WTC11 (cell line): ENCODE measurements around the gene ERF. TPM values are rescaled to one million over a fixed set of nuclear protein-coding genes. Genes with fewer than 3 reads are reported as not detected.
A peak's percentile ranks its signal among the peaks of the same experiment; 100 is the strongest.

Experiments
- ATAC-seq: fragments of 200-7000 bp; cut with Tn5 transposase; 2 replicates; pipeline ENCODE4 v1.10.0; 2021; ENCODE audit warnings: mild to moderate bottlenecking, moderate library complexity
- CTCF ChIA-PET: fragments of 300-600 bp; sonication (Branson Sonifier 250); formaldehyde crosslinking; loops from one replicate; lab custom pipeline; 2021; ENCODE audit warnings: antibody characterized with exemption; lab: Charles Lee
- POLR2A ChIA-PET: fragments of 350-600 bp; sonication (Branson Sonifier 250); formaldehyde crosslinking; loops from one replicate; lab custom pipeline; 2021; ENCODE audit warnings: antibody characterized with exemption; lab: Charles Lee
- DNase-seq: peaks from one replicate; pipeline ENCODE4 v3.0.0; 2021; ENCODE audit warnings: low spot score
- H3K27ac Mint-ChIP-seq: 2 replicates; pipeline ENCODE4 v1.8.0; 2021; ENCODE audit warnings: mixed read lengths
- H3K27me3 Mint-ChIP-seq: 2 replicates; pipeline ENCODE4 v1.8.0; 2021; ENCODE audit warnings: low read depth, mild to moderate bottlenecking, moderate library complexity, mixed read lengths
- H3K36me3 Mint-ChIP-seq: 2 replicates; pipeline ENCODE4 v1.8.0; 2021; ENCODE audit warnings: mixed read lengths
- H3K4me1 Mint-ChIP-seq: 2 replicates; pipeline ENCODE4 v1.8.0; 2022; ENCODE audit warnings: mixed read lengths
- H3K4me3 Mint-ChIP-seq: 2 replicates; pipeline ENCODE4 v1.8.0; 2021; ENCODE audit warnings: mild to moderate bottlenecking, moderate library complexity, mixed read lengths
- H3K9me3 Mint-ChIP-seq: 2 replicates; pipeline ENCODE4 v1.8.0; 2021; ENCODE audit warnings: mixed read lengths
- CREB1 ChIP-seq: sonication (generic); formaldehyde crosslinking; IDR thresholded peaks from 2 replicates; pipeline ENCODE4 v1.8.0; 2023; ENCODE audit warnings: mild to moderate bottlenecking, missing genetic modification reagents
- ETV6 ChIP-seq: sonication (generic); formaldehyde crosslinking; IDR thresholded peaks from 2 replicates; pipeline ENCODE4 v1.8.1; 2022; ENCODE audit warnings: mild to moderate bottlenecking, missing genetic modification reagents
- GABPB1 ChIP-seq: sonication (generic); formaldehyde crosslinking; IDR thresholded peaks from 2 replicates; pipeline ENCODE4 v1.8.1; 2023; ENCODE audit warnings: mild to moderate bottlenecking, missing genetic modification reagents
- IRF2 ChIP-seq: sonication (generic); formaldehyde crosslinking; IDR thresholded peaks from 2 replicates; pipeline ENCODE4 v1.8.0; 2022; ENCODE audit warnings: low read depth, missing genetic modification reagents, borderline replicate concordance
- NR1H2 ChIP-seq: sonication (generic); formaldehyde crosslinking; IDR thresholded peaks from 2 replicates; pipeline ENCODE4 v1.9.0; 2021; ENCODE audit warnings: mild to moderate bottlenecking, moderate library complexity, missing genetic modification reagents
- SP1 ChIP-seq: sonication (generic); formaldehyde crosslinking; conservative IDR thresholded peaks from 2 replicates; pipeline ENCODE4 v1.8.1; 2022; ENCODE audit warnings: missing genetic modification reagents
- ZNF396 ChIP-seq: fragments of 250-450 bp; sonication (Bioruptor Pico); IDR thresholded peaks from 2 replicates; pipeline ENCODE4 v1.8.0; 2021; ENCODE audit warnings: mild to moderate bottlenecking, moderate library complexity, borderline replicate concordance
- ZNF416 ChIP-seq: fragments of 250-450 bp; sonication (Bioruptor Pico); IDR thresholded peaks from 2 replicates; pipeline ENCODE4 v1.9.0; 2021; ENCODE audit warnings: mild to moderate bottlenecking, inconsistent platforms
- ZNF423 ChIP-seq: fragments of 250-450 bp; sonication (Bioruptor Pico); IDR thresholded peaks from 2 replicates; pipeline ENCODE4 v2.1.2; 2022; ENCODE audit warnings: mild to moderate bottlenecking, moderate library complexity
- ZNF671 ChIP-seq: fragments of 250-450 bp; sonication (Bioruptor Pico); IDR thresholded peaks from 2 replicates; pipeline ENCODE4 v1.8.0; 2021; ENCODE audit warnings: mild to moderate bottlenecking
- total RNA-seq: library from RNA; stranded (reverse); gene quantifications from 3 replicates; pipeline ENCODE4 v1.2.3, GENCODE V29; 2021
- TF ChIP-seq, protein P1 (sequence below): sonication (generic); formaldehyde crosslinking; IDR thresholded peaks from 2 replicates; pipeline ENCODE4 v1.8.1; 2023; ENCODE audit warnings: mild to moderate bottlenecking, missing genetic modification reagents
- TF ChIP-seq, protein P2 (sequence below): sonication (generic); formaldehyde crosslinking; IDR thresholded peaks from 2 replicates; pipeline ENCODE4 v1.8.1; 2022; ENCODE audit warnings: missing genetic modification reagents, borderline replicate concordance
- TF ChIP-seq, protein P3 (sequence below): sonication (generic); formaldehyde crosslinking; IDR thresholded peaks from 2 replicates; pipeline ENCODE4 v1.8.0; 2023; ENCODE audit warnings: missing genetic modification reagents, mild to moderate bottlenecking, borderline replicate concordance
- TF ChIP-seq, protein P4 (sequence below): fragments of 250-450 bp; sonication (Bioruptor Pico); IDR thresholded peaks from 2 replicates; pipeline ENCODE4 v2.1.2; 2022; ENCODE audit warnings: mild to moderate bottlenecking, moderate library complexity
- TF ChIP-seq, protein P5 (sequence below): sonication (generic); formaldehyde crosslinking; IDR thresholded peaks from 2 replicates; pipeline ENCODE4 v1.8.0; 2022; ENCODE audit warnings: missing genetic modification reagents
- TF ChIP-seq, protein P6 (sequence below): sonication (generic); formaldehyde crosslinking; IDR thresholded peaks from 2 replicates; pipeline ENCODE4 v1.8.0; 2023; ENCODE audit warnings: mild to moderate bottlenecking, missing genetic modification reagents
- TF ChIP-seq, protein P7 (sequence below): fragments of 250-450 bp; sonication (Bioruptor Pico); IDR thresholded peaks from 2 replicates; pipeline ENCODE4 v1.8.0; 2021; ENCODE audit warnings: mild to moderate bottlenecking

ERF gene
- total RNA-seq, 1 experiment from 2014 or later, result 65.9 TPM

DNA sequence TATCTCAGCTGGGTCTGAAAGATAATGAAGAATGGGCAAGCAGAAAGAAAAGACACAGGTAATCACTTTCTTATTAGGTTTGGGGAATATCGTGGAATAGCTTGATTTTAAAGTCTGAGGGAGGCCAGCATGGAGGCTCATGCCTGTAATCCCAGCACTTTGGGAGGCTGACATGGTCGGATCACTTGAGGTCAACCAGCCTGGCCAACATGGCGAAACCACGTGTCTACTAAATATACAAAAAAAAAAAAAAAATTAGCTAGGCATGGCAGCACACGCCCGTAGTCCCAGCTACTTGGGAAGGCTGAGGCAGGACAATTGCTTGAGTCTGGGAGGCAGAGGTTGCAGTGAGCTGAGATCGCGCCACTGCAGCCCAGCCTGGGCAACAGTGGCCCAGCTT lies 48.9 kb upstream of the ERF start:
- TF ChIP-seq CREB1, result no peak
- TF ChIP-seq IRF2 (CRISPR knock-in tag), result no peak
- TF ChIP-seq, protein P1, sequence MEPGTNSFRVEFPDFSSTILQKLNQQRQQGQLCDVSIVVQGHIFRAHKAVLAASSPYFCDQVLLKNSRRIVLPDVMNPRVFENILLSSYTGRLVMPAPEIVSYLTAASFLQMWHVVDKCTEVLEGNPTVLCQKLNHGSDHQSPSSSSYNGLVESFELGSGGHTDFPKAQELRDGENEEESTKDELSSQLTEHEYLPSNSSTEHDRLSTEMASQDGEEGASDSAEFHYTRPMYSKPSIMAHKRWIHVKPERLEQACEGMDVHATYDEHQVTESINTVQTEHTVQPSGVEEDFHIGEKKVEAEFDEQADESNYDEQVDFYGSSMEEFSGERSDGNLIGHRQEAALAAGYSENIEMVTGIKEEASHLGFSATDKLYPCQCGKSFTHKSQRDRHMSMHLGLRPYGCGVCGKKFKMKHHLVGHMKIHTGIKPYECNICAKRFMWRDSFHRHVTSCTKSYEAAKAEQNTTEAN (CRISPR knock-in tag), result no peak
- TF ChIP-seq ZNF423 (CRISPR knock-in tag), result no peak
- TF ChIP-seq, protein P2, sequence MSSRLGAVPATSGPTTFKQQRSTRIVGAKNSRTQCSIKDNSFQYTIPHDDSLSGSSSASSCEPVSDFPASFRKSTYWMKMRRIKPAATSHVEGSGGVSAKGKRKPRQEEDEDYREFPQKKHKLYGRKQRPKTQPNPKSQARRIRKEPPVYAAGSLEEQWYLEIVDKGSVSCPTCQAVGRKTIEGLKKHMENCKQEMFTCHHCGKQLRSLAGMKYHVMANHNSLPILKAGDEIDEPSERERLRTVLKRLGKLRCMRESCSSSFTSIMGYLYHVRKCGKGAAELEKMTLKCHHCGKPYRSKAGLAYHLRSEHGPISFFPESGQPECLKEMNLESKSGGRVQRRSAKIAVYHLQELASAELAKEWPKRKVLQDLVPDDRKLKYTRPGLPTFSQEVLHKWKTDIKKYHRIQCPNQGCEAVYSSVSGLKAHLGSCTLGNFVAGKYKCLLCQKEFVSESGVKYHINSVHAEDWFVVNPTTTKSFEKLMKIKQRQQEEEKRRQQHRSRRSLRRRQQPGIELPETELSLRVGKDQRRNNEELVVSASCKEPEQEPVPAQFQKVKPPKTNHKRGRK, result no peak
- TF ChIP-seq, all 79 proteins: peak for 0
- CTCF ChIA-PET, result interaction anchor here (0.7 to 1.1 kb wide), 4 partner anchors 9 to 66 kb away, joined by 3 to 5 read pairs (median 4); no protein-coding TSS in a partner anchor
- H3K27me3 Mint-ChIP-seq, result no peaks in the 10 kb centered on the region; the same call in none of the 2 replicates
- H3K36me3 Mint-ChIP-seq, result peaks cover 9% of the 10 kb centered on the region
- peaks cover 27% of the 10 kb centered on the region for H3K4me1 Mint-ChIP-seq
- peak overlapping the region; percentile 21; the same call in 1 of the 2 replicates for H3K27ac Mint-ChIP-seq
- POLR2A ChIA-PET, result interaction anchor here (1.3 kb wide), 1 partner anchor 67 kb away, joined by 7 read pairs; no protein-coding TSS in a partner anchor
- H3K4me3 Mint-ChIP-seq, result no peak overlapping the region
- ATAC-seq, result no peak
- no peaks in the 10 kb centered on the region for H3K9me3 Mint-ChIP-seq
- no peak for DNase-seq

DNA sequence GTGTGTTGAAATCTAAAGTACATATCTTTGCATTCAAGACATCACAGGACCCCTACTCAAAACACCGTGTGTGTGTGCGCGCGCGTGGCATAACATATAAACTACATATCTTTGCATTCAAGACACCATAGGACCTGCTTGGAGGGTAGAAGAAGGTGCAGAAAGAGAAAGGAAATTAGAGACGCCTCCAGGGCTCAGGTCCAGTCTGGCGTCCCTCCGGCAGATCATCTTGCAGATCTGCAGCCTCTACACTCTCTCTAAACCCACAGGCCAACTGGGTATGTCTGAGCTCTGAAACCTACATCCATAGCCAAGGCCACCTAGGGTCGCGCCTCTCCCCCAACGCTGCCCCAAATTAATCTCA lies 48.2 kb upstream of the ERF start:
- H3K4me1 Mint-ChIP-seq, result peaks cover 27% of the 10 kb centered on the region
- ATAC-seq, result no peak
- ChIA-PET CTCF (interaction anchor here (0.5 to 1.7 kb wide), 2 partner anchors 23 to 38 kb away, joined by 4 to 9 read pairs; no protein-coding TSS in a partner anchor), POLR2A (interaction anchor here (0.8 to 1.2 kb wide), 2 partner anchors 10 to 94 kb away, joined by 3 read pairs; partner anchors contain the start of gene TMEM145)
- no peaks in the 10 kb centered on the region; the same call in none of the 2 replicates for H3K27me3 Mint-ChIP-seq
- H3K36me3 Mint-ChIP-seq, result peaks cover 9% of the 10 kb centered on the region
- peak overlapping the region; percentile 88 for H3K4me3 Mint-ChIP-seq
- no peaks in the 10 kb centered on the region for H3K9me3 Mint-ChIP-seq
- no peak for DNase-seq
- peak overlapping the region; percentile 39; the same call in 1 of the 2 replicates for H3K27ac Mint-ChIP-seq
- TF ChIP-seq, protein P3, sequence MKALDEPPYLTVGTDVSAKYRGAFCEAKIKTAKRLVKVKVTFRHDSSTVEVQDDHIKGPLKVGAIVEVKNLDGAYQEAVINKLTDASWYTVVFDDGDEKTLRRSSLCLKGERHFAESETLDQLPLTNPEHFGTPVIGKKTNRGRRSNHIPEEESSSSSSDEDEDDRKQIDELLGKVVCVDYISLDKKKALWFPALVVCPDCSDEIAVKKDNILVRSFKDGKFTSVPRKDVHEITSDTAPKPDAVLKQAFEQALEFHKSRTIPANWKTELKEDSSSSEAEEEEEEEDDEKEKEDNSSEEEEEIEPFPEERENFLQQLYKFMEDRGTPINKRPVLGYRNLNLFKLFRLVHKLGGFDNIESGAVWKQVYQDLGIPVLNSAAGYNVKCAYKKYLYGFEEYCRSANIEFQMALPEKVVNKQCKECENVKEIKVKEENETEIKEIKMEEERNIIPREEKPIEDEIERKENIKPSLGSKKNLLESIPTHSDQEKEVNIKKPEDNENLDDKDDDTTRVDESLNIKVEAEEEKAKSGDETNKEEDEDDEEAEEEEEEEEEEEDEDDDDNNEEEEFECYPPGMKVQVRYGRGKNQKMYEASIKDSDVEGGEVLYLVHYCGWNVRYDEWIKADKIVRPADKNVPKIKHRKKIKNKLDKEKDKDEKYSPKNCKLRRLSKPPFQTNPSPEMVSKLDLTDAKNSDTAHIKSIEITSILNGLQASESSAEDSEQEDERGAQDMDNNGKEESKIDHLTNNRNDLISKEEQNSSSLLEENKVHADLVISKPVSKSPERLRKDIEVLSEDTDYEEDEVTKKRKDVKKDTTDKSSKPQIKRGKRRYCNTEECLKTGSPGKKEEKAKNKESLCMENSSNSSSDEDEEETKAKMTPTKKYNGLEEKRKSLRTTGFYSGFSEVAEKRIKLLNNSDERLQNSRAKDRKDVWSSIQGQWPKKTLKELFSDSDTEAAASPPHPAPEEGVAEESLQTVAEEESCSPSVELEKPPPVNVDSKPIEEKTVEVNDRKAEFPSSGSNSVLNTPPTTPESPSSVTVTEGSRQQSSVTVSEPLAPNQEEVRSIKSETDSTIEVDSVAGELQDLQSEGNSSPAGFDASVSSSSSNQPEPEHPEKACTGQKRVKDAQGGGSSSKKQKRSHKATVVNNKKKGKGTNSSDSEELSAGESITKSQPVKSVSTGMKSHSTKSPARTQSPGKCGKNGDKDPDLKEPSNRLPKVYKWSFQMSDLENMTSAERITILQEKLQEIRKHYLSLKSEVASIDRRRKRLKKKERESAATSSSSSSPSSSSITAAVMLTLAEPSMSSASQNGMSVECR, result no peak
- no peak for TF ChIP-seq CREB1
- TF ChIP-seq, protein P4, sequence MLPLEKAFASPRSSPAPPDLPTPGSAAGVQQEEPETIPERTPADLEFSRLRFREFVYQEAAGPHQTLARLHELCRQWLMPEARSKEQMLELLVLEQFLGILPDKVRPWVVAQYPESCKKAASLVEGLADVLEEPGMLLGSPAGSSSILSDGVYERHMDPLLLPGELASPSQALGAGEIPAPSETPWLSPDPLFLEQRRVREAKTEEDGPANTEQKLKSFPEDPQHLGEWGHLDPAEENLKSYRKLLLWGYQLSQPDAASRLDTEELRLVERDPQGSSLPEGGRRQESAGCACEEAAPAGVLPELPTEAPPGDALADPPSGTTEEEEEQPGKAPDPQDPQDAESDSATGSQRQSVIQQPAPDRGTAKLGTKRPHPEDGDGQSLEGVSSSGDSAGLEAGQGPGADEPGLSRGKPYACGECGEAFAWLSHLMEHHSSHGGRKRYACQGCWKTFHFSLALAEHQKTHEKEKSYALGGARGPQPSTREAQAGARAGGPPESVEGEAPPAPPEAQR, result no peak
- TF ChIP-seq ZNF396 (CRISPR knock-in tag), result no peak
- TF ChIP-seq, protein P5, sequence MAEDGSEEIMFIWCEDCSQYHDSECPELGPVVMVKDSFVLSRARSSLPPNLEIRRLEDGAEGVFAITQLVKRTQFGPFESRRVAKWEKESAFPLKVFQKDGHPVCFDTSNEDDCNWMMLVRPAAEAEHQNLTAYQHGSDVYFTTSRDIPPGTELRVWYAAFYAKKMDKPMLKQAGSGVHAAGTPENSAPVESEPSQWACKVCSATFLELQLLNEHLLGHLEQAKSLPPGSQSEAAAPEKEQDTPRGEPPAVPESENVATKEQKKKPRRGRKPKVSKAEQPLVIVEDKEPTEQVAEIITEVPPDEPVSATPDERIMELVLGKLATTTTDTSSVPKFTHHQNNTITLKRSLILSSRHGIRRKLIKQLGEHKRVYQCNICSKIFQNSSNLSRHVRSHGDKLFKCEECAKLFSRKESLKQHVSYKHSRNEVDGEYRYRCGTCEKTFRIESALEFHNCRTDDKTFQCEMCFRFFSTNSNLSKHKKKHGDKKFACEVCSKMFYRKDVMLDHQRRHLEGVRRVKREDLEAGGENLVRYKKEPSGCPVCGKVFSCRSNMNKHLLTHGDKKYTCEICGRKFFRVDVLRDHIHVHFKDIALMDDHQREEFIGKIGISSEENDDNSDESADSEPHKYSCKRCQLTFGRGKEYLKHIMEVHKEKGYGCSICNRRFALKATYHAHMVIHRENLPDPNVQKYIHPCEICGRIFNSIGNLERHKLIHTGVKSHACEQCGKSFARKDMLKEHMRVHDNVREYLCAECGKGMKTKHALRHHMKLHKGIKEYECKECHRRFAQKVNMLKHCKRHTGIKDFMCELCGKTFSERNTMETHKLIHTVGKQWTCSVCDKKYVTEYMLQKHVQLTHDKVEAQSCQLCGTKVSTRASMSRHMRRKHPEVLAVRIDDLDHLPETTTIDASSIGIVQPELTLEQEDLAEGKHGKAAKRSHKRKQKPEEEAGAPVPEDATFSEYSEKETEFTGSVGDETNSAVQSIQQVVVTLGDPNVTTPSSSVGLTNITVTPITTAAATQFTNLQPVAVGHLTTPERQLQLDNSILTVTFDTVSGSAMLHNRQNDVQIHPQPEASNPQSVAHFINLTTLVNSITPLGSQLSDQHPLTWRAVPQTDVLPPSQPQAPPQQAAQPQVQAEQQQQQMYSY, result no peak
- TF ChIP-seq GABPB1 (CRISPR knock-in tag), result no peak
- TF ChIP-seq, protein P6, sequence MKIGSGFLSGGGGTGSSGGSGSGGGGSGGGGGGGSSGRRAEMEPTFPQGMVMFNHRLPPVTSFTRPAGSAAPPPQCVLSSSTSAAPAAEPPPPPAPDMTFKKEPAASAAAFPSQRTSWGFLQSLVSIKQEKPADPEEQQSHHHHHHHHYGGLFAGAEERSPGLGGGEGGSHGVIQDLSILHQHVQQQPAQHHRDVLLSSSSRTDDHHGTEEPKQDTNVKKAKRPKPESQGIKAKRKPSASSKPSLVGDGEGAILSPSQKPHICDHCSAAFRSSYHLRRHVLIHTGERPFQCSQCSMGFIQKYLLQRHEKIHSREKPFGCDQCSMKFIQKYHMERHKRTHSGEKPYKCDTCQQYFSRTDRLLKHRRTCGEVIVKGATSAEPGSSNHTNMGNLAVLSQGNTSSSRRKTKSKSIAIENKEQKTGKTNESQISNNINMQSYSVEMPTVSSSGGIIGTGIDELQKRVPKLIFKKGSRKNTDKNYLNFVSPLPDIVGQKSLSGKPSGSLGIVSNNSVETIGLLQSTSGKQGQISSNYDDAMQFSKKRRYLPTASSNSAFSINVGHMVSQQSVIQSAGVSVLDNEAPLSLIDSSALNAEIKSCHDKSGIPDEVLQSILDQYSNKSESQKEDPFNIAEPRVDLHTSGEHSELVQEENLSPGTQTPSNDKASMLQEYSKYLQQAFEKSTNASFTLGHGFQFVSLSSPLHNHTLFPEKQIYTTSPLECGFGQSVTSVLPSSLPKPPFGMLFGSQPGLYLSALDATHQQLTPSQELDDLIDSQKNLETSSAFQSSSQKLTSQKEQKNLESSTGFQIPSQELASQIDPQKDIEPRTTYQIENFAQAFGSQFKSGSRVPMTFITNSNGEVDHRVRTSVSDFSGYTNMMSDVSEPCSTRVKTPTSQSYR (CRISPR knock-in tag), result no peak
- TF ChIP-seq, protein P7, sequence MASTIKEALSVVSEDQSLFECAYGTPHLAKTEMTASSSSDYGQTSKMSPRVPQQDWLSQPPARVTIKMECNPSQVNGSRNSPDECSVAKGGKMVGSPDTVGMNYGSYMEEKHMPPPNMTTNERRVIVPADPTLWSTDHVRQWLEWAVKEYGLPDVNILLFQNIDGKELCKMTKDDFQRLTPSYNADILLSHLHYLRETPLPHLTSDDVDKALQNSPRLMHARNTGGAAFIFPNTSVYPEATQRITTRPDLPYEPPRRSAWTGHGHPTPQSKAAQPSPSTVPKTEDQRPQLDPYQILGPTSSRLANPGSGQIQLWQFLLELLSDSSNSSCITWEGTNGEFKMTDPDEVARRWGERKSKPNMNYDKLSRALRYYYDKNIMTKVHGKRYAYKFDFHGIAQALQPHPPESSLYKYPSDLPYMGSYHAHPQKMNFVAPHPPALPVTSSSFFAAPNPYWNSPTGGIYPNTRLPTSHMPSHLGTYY (CRISPR knock-in tag), result no peak
- no peak for TF ChIP-seq NR1H2 (CRISPR knock-in tag)
- no peak for TF ChIP-seq ETV6 (CRISPR knock-in tag)
- TF ChIP-seq SP1 (CRISPR knock-in tag), result no peak
- no peak for TF ChIP-seq ZNF671 (CRISPR knock-in tag)
- TF ChIP-seq ZNF416 (CRISPR knock-in tag), result no peak
